GM23338 (cell line): ENCODE measurements around the gene NCKAP5. TPM values are rescaled to one million over a fixed set of nuclear protein-coding genes. Genes with fewer than 3 reads are reported as not detected.

Experiments
- ATAC-seq: fragments of 200-7000 bp; cut with Tn5 transposase; 3 replicates; pipeline ENCODE4 v1.9.1; 2020
- DNase-seq: peaks from one replicate; pipeline ENCODE4 v3.0.0-alpha.2; 2015; ENCODE audit warnings: low spot score
- H2AFZ ChIP-seq: fragments of 200-600 bp; sonication (generic); 2 replicates; pipeline ENCODE4 v1.8.0; 2016; ENCODE audit warnings: antibody characterized with exemption, mild to moderate bottlenecking, moderate library complexity
- H3F3A ChIP-seq: fragments of 200-600 bp; sonication (generic); replicated peaks from 2 replicates; pipeline ENCODE4 v1.8.0; 2017; ENCODE audit warnings: antibody characterized with exemption, mixed run types, low read depth
- H3K27ac ChIP-seq: fragments of 200-600 bp; sonication (generic); 2 replicates; pipeline ENCODE4 v1.6.1; 2016; ENCODE audit warnings: low read depth
- H3K27me3 ChIP-seq: fragments of 200-600 bp; sonication (generic); 2 replicates; pipeline ENCODE4 v1.8.0; 2016; ENCODE audit warnings: mild to moderate bottlenecking, mixed run types, moderate library complexity; ENCODE audit not compliant: insufficient read depth
- H3K36me3 ChIP-seq: fragments of 200-600 bp; sonication (generic); 2 replicates; pipeline ENCODE4 v1.8.0; 2016; ENCODE audit warnings: mild to moderate bottlenecking; ENCODE audit not compliant: insufficient read depth
- H3K4me1 ChIP-seq: fragments of 200-600 bp; sonication (generic); 2 replicates; pipeline ENCODE4 v1.8.0; 2016; ENCODE audit warnings: mild to moderate bottlenecking, moderate library complexity; ENCODE audit not compliant: insufficient read depth
- H3K4me2 ChIP-seq: fragments of 200-600 bp; sonication (generic); 2 replicates; pipeline ENCODE4 v1.7.1; 2017; ENCODE audit warnings: mixed run types
- H3K4me3 ChIP-seq: fragments of 200-600 bp; sonication (generic); 2 replicates; pipeline ENCODE4 v1.6.1; 2016; ENCODE audit warnings: mixed run types
- H3K79me2 ChIP-seq: fragments of 200-600 bp; sonication (generic); replicated peaks from 2 replicates; pipeline ENCODE4 v1.8.0; 2017; ENCODE audit warnings: mild to moderate bottlenecking; ENCODE audit not compliant: insufficient read depth
- H3K9me2 ChIP-seq: fragments of 200-600 bp; sonication (generic); 2 replicates; pipeline ENCODE4 v1.8.0; 2017; ENCODE audit not compliant: insufficient read depth
- H4K20me1 ChIP-seq: fragments of 200-600 bp; sonication (generic); replicated peaks from 2 replicates; pipeline ENCODE4 v1.8.0; 2017; ENCODE audit warnings: mild to moderate bottlenecking; ENCODE audit not compliant: insufficient read depth
- H3K27ac Mint-ChIP-seq: 2 replicates; pipeline ENCODE4 v1.8.0; 2020; ENCODE audit warnings: inconsistent platforms, mild to moderate bottlenecking, moderate library complexity, mixed read lengths
- H3K27me3 Mint-ChIP-seq: 3 replicates; pipeline ENCODE4 v1.8.0; 2022; ENCODE audit warnings: low read depth, mild to moderate bottlenecking, moderate library complexity, mixed read lengths, inconsistent platforms; ENCODE audit not compliant: insufficient read depth, poor library complexity
- H3K36me3 Mint-ChIP-seq: 3 replicates; pipeline ENCODE4 v1.8.0; 2021; ENCODE audit warnings: low read depth, mild to moderate bottlenecking, inconsistent platforms, moderate library complexity, mixed read lengths
- H3K4me1 Mint-ChIP-seq: 3 replicates; pipeline ENCODE4 v1.8.0; 2020; ENCODE audit warnings: mild to moderate bottlenecking, inconsistent platforms, mixed read lengths
- H3K4me3 Mint-ChIP-seq: 3 replicates; pipeline ENCODE4 v1.8.0; 2021; ENCODE audit warnings: moderate library complexity, mild to moderate bottlenecking, inconsistent platforms, mixed read lengths
- H3K9me3 Mint-ChIP-seq: 3 replicates; pipeline ENCODE4 v1.8.0; 2020; ENCODE audit warnings: moderate library complexity, mild to moderate bottlenecking, inconsistent platforms, mixed read lengths
- EZH2phosphoT487 ChIP-seq: fragments of 200-600 bp; sonication (generic); IDR thresholded peaks from one replicate; pipeline ENCODE4 v1.8.1; 2018; ENCODE audit warnings: antibody characterized with exemption; ENCODE audit not compliant: unreplicated experiment
- JUNB ChIP-seq: IDR thresholded peaks from one replicate; pipeline ENCODE4 v1.6.1; 2016; ENCODE audit warnings: antibody characterized with exemption; ENCODE audit not compliant: unreplicated experiment
- POLR2AphosphoS5 ChIP-seq: IDR thresholded peaks from 2 replicates; pipeline ENCODE4 v1.6.1; 2016; ENCODE audit warnings: antibody characterized with exemption, low read depth
- STAT1 ChIP-seq: IDR thresholded peaks from one replicate; pipeline ENCODE4 v1.6.1; 2016; ENCODE audit warnings: antibody characterized with exemption; ENCODE audit not compliant: unreplicated experiment
- polyA plus RNA-seq: library from polyadenylated mRNA; unstranded; fragments of >200 nt; fragmentation: Nextera tagmentation; extraction: Ambion mirVana; gene quantifications from 2 replicates; pipeline ENCODE4 v1.2.1, GENCODE V29; 2016
- total RNA-seq: library from RNA; depleted of rRNA; stranded (reverse); fragments of >200 nt; shearing (Covaris generic); gene quantifications from 2 replicates; pipeline ENCODE4 v1.2.3, GENCODE V29; 2014
- TF ChIP-seq, protein P1 (sequence below), 2 experiments: fragments of 200-600 bp in 1 of 2; sonication (generic) in 1 of 2; conservative IDR thresholded peaks; 2 replicates each; pipeline versions ENCODE4 v1.5.1 to v1.6.1; 2016 to 2017; ENCODE audit warnings: antibody characterized with exemption in 2 of 2, low read depth in 2 of 2, mild to moderate bottlenecking in 2 of 2, moderate library complexity in 1 of 2
- TF ChIP-seq, protein P2 (sequence below): IDR thresholded peaks from one replicate; pipeline ENCODE4 v1.6.1; 2018; ENCODE audit warnings: antibody characterized with exemption; ENCODE audit not compliant: unreplicated experiment
- TF ChIP-seq, protein P3 (sequence below): fragments of 250-450 bp; sonication (Bioruptor Pico); IDR thresholded peaks from 2 replicates; pipeline ENCODE4 v1.5.0; 2020; ENCODE audit warnings: mild to moderate bottlenecking, moderate library complexity
- TF ChIP-seq, protein P4 (sequence below): IDR thresholded peaks from 2 replicates; pipeline ENCODE4 v1.6.1; 2016; ENCODE audit warnings: antibody characterized with exemption

The NCKAP5 gene
- total and polyA plus RNA-seq, 2 experiments from 2014 or later: 0.34 to 0.73 TPM

DNA sequence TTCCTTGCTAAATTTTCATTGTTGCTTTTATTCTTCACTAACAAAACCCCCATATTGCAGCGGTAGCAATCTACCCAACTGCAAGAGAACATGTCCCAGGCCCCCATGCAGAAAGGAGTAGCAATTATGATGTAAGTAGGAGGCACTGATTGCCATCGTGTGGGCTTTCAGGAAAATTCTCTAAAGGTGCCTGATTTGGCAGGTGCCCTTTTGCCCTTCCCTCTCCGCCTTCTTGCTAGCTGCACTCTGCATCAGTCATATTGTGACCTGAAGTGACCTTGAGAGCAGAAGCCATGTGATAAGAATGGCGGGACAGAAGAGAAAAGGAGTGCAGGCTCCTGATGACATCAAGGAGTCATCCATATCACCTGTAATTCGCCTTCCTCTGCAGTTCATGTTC is 112.1 kb downstream of the NCKAP5 start:
- no peak for TF ChIP-seq POLR2AphosphoS5
- no peak for TF ChIP-seq JUNB
- TF ChIP-seq, protein P1, sequence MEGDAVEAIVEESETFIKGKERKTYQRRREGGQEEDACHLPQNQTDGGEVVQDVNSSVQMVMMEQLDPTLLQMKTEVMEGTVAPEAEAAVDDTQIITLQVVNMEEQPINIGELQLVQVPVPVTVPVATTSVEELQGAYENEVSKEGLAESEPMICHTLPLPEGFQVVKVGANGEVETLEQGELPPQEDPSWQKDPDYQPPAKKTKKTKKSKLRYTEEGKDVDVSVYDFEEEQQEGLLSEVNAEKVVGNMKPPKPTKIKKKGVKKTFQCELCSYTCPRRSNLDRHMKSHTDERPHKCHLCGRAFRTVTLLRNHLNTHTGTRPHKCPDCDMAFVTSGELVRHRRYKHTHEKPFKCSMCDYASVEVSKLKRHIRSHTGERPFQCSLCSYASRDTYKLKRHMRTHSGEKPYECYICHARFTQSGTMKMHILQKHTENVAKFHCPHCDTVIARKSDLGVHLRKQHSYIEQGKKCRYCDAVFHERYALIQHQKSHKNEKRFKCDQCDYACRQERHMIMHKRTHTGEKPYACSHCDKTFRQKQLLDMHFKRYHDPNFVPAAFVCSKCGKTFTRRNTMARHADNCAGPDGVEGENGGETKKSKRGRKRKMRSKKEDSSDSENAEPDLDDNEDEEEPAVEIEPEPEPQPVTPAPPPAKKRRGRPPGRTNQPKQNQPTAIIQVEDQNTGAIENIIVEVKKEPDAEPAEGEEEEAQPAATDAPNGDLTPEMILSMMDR (conservative IDR thresholded peaks at IDR 0.05; ENCODE audit: low read depth in 2 of 2): no peak
- TF ChIP-seq, protein P2, sequence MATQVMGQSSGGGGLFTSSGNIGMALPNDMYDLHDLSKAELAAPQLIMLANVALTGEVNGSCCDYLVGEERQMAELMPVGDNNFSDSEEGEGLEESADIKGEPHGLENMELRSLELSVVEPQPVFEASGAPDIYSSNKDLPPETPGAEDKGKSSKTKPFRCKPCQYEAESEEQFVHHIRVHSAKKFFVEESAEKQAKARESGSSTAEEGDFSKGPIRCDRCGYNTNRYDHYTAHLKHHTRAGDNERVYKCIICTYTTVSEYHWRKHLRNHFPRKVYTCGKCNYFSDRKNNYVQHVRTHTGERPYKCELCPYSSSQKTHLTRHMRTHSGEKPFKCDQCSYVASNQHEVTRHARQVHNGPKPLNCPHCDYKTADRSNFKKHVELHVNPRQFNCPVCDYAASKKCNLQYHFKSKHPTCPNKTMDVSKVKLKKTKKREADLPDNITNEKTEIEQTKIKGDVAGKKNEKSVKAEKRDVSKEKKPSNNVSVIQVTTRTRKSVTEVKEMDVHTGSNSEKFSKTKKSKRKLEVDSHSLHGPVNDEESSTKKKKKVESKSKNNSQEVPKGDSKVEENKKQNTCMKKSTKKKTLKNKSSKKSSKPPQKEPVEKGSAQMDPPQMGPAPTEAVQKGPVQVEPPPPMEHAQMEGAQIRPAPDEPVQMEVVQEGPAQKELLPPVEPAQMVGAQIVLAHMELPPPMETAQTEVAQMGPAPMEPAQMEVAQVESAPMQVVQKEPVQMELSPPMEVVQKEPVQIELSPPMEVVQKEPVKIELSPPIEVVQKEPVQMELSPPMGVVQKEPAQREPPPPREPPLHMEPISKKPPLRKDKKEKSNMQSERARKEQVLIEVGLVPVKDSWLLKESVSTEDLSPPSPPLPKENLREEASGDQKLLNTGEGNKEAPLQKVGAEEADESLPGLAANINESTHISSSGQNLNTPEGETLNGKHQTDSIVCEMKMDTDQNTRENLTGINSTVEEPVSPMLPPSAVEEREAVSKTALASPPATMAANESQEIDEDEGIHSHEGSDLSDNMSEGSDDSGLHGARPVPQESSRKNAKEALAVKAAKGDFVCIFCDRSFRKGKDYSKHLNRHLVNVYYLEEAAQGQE: no peak
- Mint-ChIP-seq H3K36me3 (no peaks in the 10 kb centered on the region), H3K27me3 (no peaks in the 10 kb centered on the region), H3K4me1 (no peaks in the 10 kb centered on the region), H3K4me3 (no peak overlapping the region), H3K9me3 (no peaks in the 10 kb centered on the region), H3K27ac (no peak overlapping the region)
- no peaks in the 10 kb centered on the region; the same call in none of the 2 replicates for H3K9me2 ChIP-seq
- no peaks in the 10 kb centered on the region for H3K36me3 ChIP-seq
- H3K79me2 ChIP-seq: no peaks in the 10 kb centered on the region
- DNase-seq: no peak
- H3K4me1 ChIP-seq: no peaks in the 10 kb centered on the region
- ATAC-seq: no peak
- no peaks in the 10 kb centered on the region for H3K27me3 ChIP-seq
- no peak overlapping the region for H2AFZ ChIP-seq
- no peaks in the 10 kb centered on the region for H3F3A ChIP-seq
- H3K27ac ChIP-seq: no peak overlapping the region
- no peak overlapping the region for H3K4me3 ChIP-seq
- H3K4me2 ChIP-seq: no peak overlapping the region
- no peaks in the 10 kb centered on the region for H4K20me1 ChIP-seq

DNA sequence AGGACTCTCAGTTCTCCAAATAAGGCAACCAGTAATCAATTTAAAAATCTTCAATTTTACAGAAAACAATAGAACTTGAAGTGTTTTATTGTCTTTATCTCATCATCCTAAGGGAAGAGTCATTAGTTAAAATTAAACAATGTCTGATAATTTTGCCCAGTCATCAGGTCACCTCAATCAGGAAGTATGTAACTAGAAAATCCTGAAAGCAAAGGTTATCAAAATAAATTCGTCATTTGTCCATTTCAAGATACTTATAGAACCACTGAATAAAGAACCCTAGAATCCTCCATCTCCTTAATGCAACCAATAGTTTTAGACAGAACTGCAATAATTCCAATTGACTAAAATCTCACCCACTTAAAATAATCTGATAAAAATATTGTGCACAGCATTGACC is 115.2 kb downstream of the NCKAP5 start:
- no peaks in the 10 kb centered on the region for H3K27me3 ChIP-seq
- no peak overlapping the region for H3K4me3 ChIP-seq
- no peak overlapping the region for H2AFZ ChIP-seq
- no peaks in the 10 kb centered on the region for H3K4me1 ChIP-seq
- H3K27ac Mint-ChIP-seq: no peak overlapping the region
- no peaks in the 10 kb centered on the region for H3F3A ChIP-seq
- no peaks in the 10 kb centered on the region for H4K20me1 ChIP-seq
- H3K36me3 Mint-ChIP-seq: no peaks in the 10 kb centered on the region
- H3K27ac ChIP-seq: no peak overlapping the region
- H3K9me3 Mint-ChIP-seq: no peaks in the 10 kb centered on the region
- no peak overlapping the region for H3K4me2 ChIP-seq
- H3K4me3 Mint-ChIP-seq: no peak overlapping the region
- ATAC-seq: no peak
- H3K79me2 ChIP-seq: no peaks in the 10 kb centered on the region
- H3K36me3 ChIP-seq: no peaks in the 10 kb centered on the region
- no peaks in the 10 kb centered on the region; the same call in 1 of the 2 replicates for H3K9me2 ChIP-seq
- no peak for TF ChIP-seq POLR2AphosphoS5
- TF ChIP-seq STAT1: no peak
- TF ChIP-seq, protein P3, sequence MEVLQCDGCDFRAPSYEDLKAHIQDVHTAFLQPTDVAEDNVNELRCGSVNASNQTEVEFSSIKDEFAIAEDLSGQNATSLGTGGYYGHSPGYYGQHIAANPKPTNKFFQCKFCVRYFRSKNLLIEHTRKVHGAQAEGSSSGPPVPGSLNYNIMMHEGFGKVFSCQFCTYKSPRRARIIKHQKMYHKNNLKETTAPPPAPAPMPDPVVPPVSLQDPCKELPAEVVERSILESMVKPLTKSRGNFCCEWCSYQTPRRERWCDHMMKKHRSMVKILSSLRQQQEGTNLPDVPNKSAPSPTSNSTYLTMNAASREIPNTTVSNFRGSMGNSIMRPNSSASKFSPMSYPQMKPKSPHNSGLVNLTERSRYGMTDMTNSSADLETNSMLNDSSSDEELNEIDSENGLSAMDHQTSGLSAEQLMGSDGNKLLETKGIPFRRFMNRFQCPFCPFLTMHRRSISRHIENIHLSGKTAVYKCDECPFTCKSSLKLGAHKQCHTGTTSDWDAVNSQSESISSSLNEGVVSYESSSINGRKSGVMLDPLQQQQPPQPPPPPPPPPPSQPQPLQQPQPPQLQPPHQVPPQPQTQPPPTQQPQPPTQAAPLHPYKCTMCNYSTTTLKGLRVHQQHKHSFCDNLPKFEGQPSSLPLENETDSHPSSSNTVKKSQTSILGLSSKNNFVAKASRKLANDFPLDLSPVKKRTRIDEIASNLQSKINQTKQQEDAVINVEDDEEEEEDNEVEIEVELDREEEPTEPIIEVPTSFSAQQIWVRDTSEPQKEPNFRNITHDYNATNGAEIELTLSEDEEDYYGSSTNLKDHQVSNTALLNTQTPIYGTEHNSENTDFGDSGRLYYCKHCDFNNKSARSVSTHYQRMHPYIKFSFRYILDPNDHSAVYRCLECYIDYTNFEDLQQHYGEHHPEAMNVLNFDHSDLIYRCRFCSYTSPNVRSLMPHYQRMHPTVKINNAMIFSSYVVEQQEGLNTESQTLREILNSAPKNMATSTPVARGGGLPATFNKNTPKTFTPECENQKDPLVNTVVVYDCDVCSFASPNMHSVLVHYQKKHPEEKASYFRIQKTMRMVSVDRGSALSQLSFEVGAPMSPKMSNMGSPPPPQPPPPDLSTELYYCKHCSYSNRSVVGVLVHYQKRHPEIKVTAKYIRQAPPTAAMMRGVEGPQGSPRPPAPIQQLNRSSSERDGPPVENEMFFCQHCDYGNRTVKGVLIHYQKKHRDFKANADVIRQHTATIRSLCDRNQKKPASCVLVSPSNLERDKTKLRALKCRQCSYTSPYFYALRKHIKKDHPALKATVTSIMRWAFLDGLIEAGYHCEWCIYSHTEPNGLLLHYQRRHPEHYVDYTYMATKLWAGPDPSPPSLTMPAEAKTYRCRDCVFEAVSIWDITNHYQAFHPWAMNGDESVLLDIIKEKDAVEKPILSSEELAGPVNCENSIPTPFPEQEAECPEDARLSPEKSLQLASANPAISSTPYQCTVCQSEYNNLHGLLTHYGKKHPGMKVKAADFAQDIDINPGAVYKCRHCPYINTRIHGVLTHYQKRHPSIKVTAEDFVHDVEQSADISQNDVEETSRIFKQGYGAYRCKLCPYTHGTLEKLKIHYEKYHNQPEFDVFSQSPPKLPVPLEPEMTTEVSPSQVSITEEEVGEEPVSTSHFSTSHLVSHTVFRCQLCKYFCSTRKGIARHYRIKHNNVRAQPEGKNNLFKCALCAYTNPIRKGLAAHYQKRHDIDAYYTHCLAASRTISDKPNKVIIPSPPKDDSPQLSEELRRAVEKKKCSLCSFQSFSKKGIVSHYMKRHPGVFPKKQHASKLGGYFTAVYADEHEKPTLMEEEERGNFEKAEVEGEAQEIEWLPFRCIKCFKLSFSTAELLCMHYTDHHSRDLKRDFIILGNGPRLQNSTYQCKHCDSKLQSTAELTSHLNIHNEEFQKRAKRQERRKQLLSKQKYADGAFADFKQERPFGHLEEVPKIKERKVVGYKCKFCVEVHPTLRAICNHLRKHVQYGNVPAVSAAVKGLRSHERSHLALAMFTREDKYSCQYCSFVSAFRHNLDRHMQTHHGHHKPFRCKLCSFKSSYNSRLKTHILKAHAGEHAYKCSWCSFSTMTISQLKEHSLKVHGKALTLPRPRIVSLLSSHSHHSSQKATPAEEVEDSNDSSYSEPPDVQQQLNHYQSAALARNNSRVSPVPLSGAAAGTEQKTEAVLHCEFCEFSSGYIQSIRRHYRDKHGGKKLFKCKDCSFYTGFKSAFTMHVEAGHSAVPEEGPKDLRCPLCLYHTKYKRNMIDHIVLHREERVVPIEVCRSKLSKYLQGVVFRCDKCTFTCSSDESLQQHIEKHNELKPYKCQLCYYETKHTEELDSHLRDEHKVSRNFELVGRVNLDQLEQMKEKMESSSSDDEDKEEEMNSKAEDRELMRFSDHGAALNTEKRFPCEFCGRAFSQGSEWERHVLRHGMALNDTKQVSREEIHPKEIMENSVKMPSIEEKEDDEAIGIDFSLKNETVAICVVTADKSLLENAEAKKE (CRISPR knock-in tag): no peak
- TF ChIP-seq, protein P4, sequence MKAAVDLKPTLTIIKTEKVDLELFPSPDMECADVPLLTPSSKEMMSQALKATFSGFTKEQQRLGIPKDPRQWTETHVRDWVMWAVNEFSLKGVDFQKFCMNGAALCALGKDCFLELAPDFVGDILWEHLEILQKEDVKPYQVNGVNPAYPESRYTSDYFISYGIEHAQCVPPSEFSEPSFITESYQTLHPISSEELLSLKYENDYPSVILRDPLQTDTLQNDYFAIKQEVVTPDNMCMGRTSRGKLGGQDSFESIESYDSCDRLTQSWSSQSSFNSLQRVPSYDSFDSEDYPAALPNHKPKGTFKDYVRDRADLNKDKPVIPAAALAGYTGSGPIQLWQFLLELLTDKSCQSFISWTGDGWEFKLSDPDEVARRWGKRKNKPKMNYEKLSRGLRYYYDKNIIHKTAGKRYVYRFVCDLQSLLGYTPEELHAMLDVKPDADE: no peak
- TF ChIP-seq EZH2phosphoT487: no peak
- no peaks in the 10 kb centered on the region for H3K4me1 Mint-ChIP-seq
- DNase-seq: no peak
- no peaks in the 10 kb centered on the region for H3K27me3 Mint-ChIP-seq
